ENCODE results near the gene DNAJB8. TPM values are rescaled to one million over a fixed set of nuclear protein-coding genes. Genes with fewer than 3 reads are reported as not detected.

DNAJB8 gene
- total RNA-seq, 2 experiments from 2014 or later: not detected

GRCh38 chr3:128453501-128454309 is 13.0 kb downstream of the DNAJB8 start:
- Histone ChIP-seq H3K9me3 (ENCODE audit: control insufficient read depth in 1 of 2, insufficient read depth in 1 of 2, low read length in 2 of 2) (peaks cover 0 to 15% of the 10 kb centered on the region in 2 experiments), H3K27ac (ENCODE audit: low read depth in 1 of 2, low read length in 2 of 2) (no peak overlapping the region), H3K4me3 (ENCODE audit: low read length) (no peak overlapping the region), H3K36me3 (ENCODE audit: insufficient read depth, low read length) (no peaks in the 10 kb centered on the region), H3K4me1 (ENCODE audit: insufficient read depth, low read length) (peaks cover 5% of the 10 kb centered on the region), H3K27me3 (ENCODE audit: control insufficient read depth in 1 of 2, insufficient read depth in 2 of 2, low read length in 2 of 2) (peaks cover 2 to 12% of the 10 kb centered on the region in 2 experiments)
- peaks cover 30% of the 10 kb centered on the region for H3K27me3 Mint-ChIP-seq
- no peak overlapping the region for H3K27ac Mint-ChIP-seq
- intact Hi-C loops (cut with DNase I, micrococcal nuclease): no loop called here
- no peak overlapping the region for H3K4me3 Mint-ChIP-seq
- ATAC-seq (ENCODE audit: poor library complexity) (no peak), DNase-seq (no peak)
- CTCF ChIA-PET: no interaction called here
- POLR2A ChIA-PET: no interaction called here
- peaks cover 10% of the 10 kb centered on the region for H3K9me3 Mint-ChIP-seq
- H3K4me1 Mint-ChIP-seq (ENCODE audit: low read depth): peaks cover 20% of the 10 kb centered on the region
- peaks cover under 1% of the 10 kb centered on the region for H3K36me3 Mint-ChIP-seq (ENCODE audit: low read depth)
- TF ChIP-seq, protein P1, sequence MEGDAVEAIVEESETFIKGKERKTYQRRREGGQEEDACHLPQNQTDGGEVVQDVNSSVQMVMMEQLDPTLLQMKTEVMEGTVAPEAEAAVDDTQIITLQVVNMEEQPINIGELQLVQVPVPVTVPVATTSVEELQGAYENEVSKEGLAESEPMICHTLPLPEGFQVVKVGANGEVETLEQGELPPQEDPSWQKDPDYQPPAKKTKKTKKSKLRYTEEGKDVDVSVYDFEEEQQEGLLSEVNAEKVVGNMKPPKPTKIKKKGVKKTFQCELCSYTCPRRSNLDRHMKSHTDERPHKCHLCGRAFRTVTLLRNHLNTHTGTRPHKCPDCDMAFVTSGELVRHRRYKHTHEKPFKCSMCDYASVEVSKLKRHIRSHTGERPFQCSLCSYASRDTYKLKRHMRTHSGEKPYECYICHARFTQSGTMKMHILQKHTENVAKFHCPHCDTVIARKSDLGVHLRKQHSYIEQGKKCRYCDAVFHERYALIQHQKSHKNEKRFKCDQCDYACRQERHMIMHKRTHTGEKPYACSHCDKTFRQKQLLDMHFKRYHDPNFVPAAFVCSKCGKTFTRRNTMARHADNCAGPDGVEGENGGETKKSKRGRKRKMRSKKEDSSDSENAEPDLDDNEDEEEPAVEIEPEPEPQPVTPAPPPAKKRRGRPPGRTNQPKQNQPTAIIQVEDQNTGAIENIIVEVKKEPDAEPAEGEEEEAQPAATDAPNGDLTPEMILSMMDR (IDR thresholded peaks at IDR 0.05): no peak

DNA sequence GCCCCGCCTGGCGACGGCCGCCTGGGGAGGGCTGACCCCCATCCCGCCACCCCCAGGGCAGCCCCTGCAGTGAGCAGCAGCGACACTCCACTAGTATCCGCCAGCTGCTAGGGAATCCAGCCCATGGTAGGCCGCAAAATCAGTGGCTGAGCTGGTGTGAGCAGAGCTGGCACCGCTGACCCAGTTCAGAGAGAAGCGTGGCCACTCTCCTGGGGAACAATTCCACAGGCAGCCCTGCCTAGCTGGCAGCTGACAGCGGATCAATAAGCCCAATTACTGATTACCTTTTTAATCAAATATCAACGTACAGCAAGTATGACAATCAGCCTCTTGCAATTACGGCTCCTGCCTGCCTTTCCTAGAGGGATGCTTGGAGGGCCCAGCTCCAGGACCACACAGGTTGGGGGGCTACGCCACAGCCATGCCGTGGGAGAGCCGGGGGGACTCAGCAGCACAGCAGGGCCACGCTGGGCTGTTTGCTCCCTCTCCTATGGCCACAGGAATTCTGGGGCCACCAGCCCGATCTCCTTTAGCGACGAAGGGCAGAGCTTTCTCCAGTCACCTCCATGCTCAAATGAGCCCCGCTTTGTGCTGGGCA is 13.9 kb downstream of the DNAJB8 start:
- TF ChIP-seq, protein P1 (IDR thresholded peaks at IDR 0.05): no peak
- H3K9me3 ChIP-seq (ENCODE audit: control insufficient read depth in 1 of 2, insufficient read depth in 1 of 2, low read length in 2 of 2): peaks cover 0 to 21% of the 10 kb centered on the region in 2 experiments
- ATAC-seq (ENCODE audit: poor library complexity) (no peak), DNase-seq (no peak)
- H3K27me3 Mint-ChIP-seq: peaks cover 26% of the 10 kb centered on the region
- H3K27ac Mint-ChIP-seq: no peak overlapping the region
- H3K4me3 ChIP-seq (ENCODE audit: low read length): no peak overlapping the region
- peaks cover 15% of the 10 kb centered on the region for H3K4me1 ChIP-seq (ENCODE audit: insufficient read depth, low read length)
- H3K4me1 Mint-ChIP-seq (ENCODE audit: low read depth): peaks cover 28% of the 10 kb centered on the region
- peaks cover 14% of the 10 kb centered on the region for H3K9me3 Mint-ChIP-seq
- intact Hi-C loops (cut with DNase I, micrococcal nuclease): no loop called here
- peaks cover 6% of the 10 kb centered on the region for H3K36me3 Mint-ChIP-seq (ENCODE audit: low read depth)
- H3K4me3 Mint-ChIP-seq: no peak overlapping the region
- H3K36me3 ChIP-seq (ENCODE audit: insufficient read depth, low read length): no peaks in the 10 kb centered on the region
- ChIA-PET POLR2A (no interaction called here), CTCF (no interaction called here)
- no peak overlapping the region for H3K27ac ChIP-seq (ENCODE audit: low read depth in 1 of 2, low read length in 2 of 2)
- peaks cover 2 to 12% of the 10 kb centered on the region in 2 experiments for H3K27me3 ChIP-seq (ENCODE audit: control insufficient read depth in 1 of 2, insufficient read depth in 2 of 2, low read length in 2 of 2)

DNA sequence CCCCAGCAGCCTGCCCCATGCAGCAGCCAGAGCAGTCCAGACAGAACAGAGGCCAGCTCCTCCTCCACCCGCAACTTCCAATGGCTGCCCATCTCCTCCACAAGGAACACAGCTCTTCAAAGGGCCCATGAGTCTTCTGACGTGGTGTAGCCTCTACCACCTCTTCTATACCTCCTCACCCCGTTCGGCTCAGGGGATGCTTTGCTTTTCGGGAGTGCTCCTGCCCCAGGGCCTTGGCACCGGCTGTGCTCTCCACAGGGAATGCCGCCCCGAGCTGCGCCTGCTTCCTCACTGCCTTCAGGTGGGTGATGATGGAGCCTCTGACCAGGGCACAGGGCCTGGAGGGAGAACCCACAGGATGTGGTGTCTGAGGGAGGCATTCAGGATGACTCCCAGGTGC is 14.6 kb downstream of the DNAJB8 start:
- Mint-ChIP-seq H3K27ac (no peak overlapping the region), H3K36me3 (ENCODE audit: low read depth) (peaks cover 6% of the 10 kb centered on the region), H3K9me3 (peaks cover 14% of the 10 kb centered on the region), H3K27me3 (peaks cover 26% of the 10 kb centered on the region), H3K4me1 (ENCODE audit: low read depth) (peaks cover 34% of the 10 kb centered on the region), H3K4me3 (no peak overlapping the region)
- ATAC-seq (ENCODE audit: poor library complexity) (no peak), DNase-seq (no peak)
- Histone ChIP-seq H3K9me3 (ENCODE audit: control insufficient read depth in 1 of 2, insufficient read depth in 1 of 2, low read length in 2 of 2) (peaks cover 0 to 28% of the 10 kb centered on the region in 2 experiments), H3K36me3 (ENCODE audit: insufficient read depth, low read length) (no peaks in the 10 kb centered on the region), H3K4me1 (ENCODE audit: insufficient read depth, low read length) (peaks cover 21% of the 10 kb centered on the region), H3K27ac (ENCODE audit: low read depth in 1 of 2, low read length in 2 of 2) (no peak overlapping the region), H3K4me3 (ENCODE audit: low read length) (no peak overlapping the region), H3K27me3 (ENCODE audit: control insufficient read depth in 1 of 2, insufficient read depth in 2 of 2, low read length in 2 of 2) (peaks cover 2 to 12% of the 10 kb centered on the region in 2 experiments)
- POLR2A ChIA-PET: no interaction called here
- TF ChIP-seq, protein P1 (IDR thresholded peaks at IDR 0.05): no peak
- intact Hi-C loops (cut with DNase I, micrococcal nuclease): no loop called here
- CTCF ChIA-PET: no interaction called here
